Small intestine (tissue), 7 donors: ENCODE measurements around the gene STX1B. TPM values are rescaled to one million over a fixed set of nuclear protein-coding genes. Genes with fewer than 3 reads are reported as not detected.
"Not testable (repeated sequence)": the region's sequence is repeated elsewhere in the genome, so short reads cannot be mapped to it uniquely, and the experiment has no call there.

ENCODE experiments used
- DNase-seq, 2 donors: peaks; one replicate each; pipeline versions ENCODE4 v3.0.0 to v3.0.0-alpha.2; 2013
- FAIRE-seq: peaks from 2 replicates; lab custom pipeline; 2012; peaks lifted over from hg19 to GRCh38; lab: Jason Lieb, UNC
- H3K27ac ChIP-seq, 3 donors: one replicate each; pipeline ENCODE4 v1.5.1; 2013; ENCODE audit warnings: low read length in 2 of 3, mild to moderate bottlenecking in 2 of 3, control low read depth in 1 of 3, inconsistent platforms in 1 of 3, low read depth in 1 of 3, moderate library complexity in 1 of 3
- H3K27me3 ChIP-seq, 3 donors: one replicate each; pipeline ENCODE4 v1.6.1; 2013; ENCODE audit warnings: low read length in 3 of 3, inconsistent platforms in 1 of 3; ENCODE audit not compliant: control insufficient read depth in 3 of 3, insufficient read depth in 3 of 3
- H3K36me3 ChIP-seq, 3 donors: one replicate each; pipeline ENCODE4 v1.6.1; 2013; ENCODE audit warnings: low read length in 3 of 3, inconsistent platforms in 1 of 3, low read depth in 1 of 3, mild to moderate bottlenecking in 1 of 3, moderate library complexity in 1 of 3; ENCODE audit not compliant: control insufficient read depth in 3 of 3, insufficient read depth in 2 of 3
- H3K4me1 ChIP-seq, 3 donors: one replicate each; pipeline ENCODE4 v1.6.1; 2013; ENCODE audit warnings: low read length in 2 of 3, inconsistent platforms in 1 of 3, low read depth in 1 of 3, mild to moderate bottlenecking in 1 of 3, moderate library complexity in 1 of 3; ENCODE audit not compliant: control insufficient read depth in 3 of 3, insufficient read depth in 2 of 3
- H3K4me3 ChIP-seq, 3 donors: one replicate each; pipeline ENCODE4 v1.5.1; 2013; ENCODE audit warnings: low read length in 3 of 3, control low read depth in 1 of 3, inconsistent platforms in 1 of 3, low read depth in 1 of 3, mild to moderate bottlenecking in 1 of 3, moderate library complexity in 1 of 3
- H3K9me3 ChIP-seq, 2 donors: one replicate each; pipeline ENCODE4 v1.6.1; 2013; ENCODE audit warnings: low read depth in 1 of 2, low read length in 1 of 2; ENCODE audit not compliant: control insufficient read depth in 2 of 2, insufficient read depth in 1 of 2
- WGBS, 3 donors: extraction: QIAGEN DNeasy Blood & Tissue Kit; methylation state at CpG; one replicate each; pipeline ENCODE4 v1.1.7; 2013; 5-methylcytosine and 5-hydroxymethylcytosine counted together
- polyA plus RNA-seq, 4 donors: library from polyadenylated mRNA; stranded (reverse) in 3 of 4; unstranded in 1 of 4; fragments of 200-250 nt in 3 of 4; fragments of 120-200 nt in 1 of 4; gene quantifications; one replicate each; pipeline versions ENCODE4 v1.2.1 to v1.2.3, GENCODE V29; 2013
- donor health status: healthy with polysubstance abuse.
- donor health status: control.
- donor health status: control.
- donor health status: Bipolar disorder and iron deficiency.
- donor health status: healthy.

STX1B gene
- polyA plus RNA-seq, 4 donors, result 0.64 to 1.5 TPM; not detected in 2

DNA sequence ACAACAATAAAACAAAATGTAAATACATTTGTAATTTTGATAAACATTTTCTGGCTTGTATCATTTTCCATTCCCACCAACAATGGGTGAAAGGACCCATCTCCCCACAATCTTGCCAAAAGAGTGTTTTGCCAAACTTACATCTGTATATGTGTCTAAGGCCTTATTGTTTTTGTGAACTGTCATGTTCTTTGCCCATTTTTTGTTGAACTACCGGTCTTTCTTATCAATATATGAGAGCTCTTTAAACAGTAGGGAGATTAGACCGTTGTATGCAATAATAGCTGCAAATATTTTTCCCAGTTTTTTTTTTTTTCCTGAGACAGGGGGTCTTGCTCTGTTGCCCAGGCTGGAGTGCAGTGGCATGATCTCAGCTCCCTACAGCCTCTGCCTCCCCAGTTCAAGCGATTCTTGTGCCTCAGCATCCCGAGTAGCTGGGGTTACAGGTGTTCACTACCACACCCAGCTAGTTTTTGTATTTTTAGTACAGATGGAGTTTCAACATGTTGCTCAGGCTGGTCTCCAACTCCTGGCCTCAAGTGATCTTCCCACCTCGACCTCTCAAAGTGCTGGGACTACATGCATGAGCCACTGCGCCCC is 13.3 kb upstream of the STX1B start:
- Histone ChIP-seq H3K9me3 (no peaks in the 10 kb centered on the region), H3K27me3 (no peaks in the 10 kb centered on the region), H3K36me3 (no peaks in the 10 kb centered on the region), H3K4me1 (no peaks in the 10 kb centered on the region), H3K27ac (no peak overlapping the region), H3K4me3 (no peak overlapping the region)
- 44 to 60% (median 50%) methylated on average over 6 of the region's 6 CpGs for WGBS, 3 donors
- DNase-seq, result no peak
- no peak for FAIRE-seq

GRCh38 chr16:31023252-31023602 is 12.8 kb upstream of the STX1B start:
- Histone ChIP-seq H3K36me3 (no peaks in the 10 kb centered on the region), H3K27me3 (no peaks in the 10 kb centered on the region), H3K27ac (peak overlapping the region in 1 of 3 donors; percentile 8), H3K4me3 (no peak overlapping the region), H3K9me3 (no peaks in the 10 kb centered on the region), H3K4me1 (no peaks in the 10 kb centered on the region)
- DNase-seq (no peak), FAIRE-seq (no peak)
- WGBS, 3 donors, result 92 to 94% (median 92%) methylated on average over 4 of the region's 4 CpGs

DNA sequence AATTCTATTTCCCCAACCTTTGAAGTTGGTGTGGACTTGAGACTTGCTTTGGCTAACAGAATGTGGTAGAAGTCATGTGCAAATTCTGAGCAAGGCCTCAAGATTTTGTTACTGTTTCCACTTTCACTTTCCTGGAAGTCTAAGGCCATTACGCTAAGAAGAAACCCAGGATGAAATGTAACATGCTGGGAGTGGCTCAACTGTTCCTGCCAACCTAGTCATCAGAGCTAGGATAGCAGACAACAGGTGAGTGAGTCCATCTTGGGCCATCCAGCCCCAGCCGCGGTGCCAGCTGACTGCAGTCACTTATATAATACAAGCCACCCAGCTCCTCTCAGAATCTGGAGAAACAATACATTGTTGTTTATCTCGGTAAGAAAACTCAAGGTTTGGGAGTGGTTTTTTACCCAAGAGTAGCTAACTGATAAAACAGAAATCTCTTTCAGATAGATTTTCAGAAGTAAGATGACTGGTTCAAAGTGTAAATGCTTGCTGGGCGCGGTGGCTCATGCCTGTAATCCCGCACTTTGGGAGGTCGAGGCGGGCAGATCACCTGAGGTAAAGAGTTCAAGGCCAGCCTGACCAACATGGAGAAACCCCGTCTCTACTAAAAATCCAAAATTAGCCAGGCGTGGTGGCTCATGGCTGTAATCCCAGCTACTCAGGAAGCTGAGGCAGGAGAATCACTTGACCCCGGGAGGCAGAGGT is 12.3 kb upstream of the STX1B start:
- DNase-seq (peak; percentile 52 to 76), FAIRE-seq (no peak)
- peak overlapping the region in 2 of 3 donors; percentile 8 to 61 for H3K27ac ChIP-seq
- no peaks in the 10 kb centered on the region for H3K4me1 ChIP-seq
- H3K27me3 ChIP-seq, result no peaks in the 10 kb centered on the region
- H3K9me3 ChIP-seq, result no peaks in the 10 kb centered on the region
- 31 to 58% (median 50%) methylated on average over 12 of the region's 12 CpGs for whole genome bisulfite sequencing, 3 donors
- no peak overlapping the region for H3K4me3 ChIP-seq
- no peaks in the 10 kb centered on the region for H3K36me3 ChIP-seq

- Histone ChIP-seq H3K27ac (no peak overlapping the region), H3K27me3 (no peaks in the 10 kb centered on the region), H3K4me3 (no peak overlapping the region), H3K4me1 (no peaks in the 10 kb centered on the region), H3K9me3 (no peaks in the 10 kb centered on the region), H3K36me3 (no peaks in the 10 kb centered on the region)
- DNase-seq, result no peak
- 89 to 98% (median 91%) methylated on average over 3 of the region's 3 CpGs for WGBS, 3 donors
- no peak for FAIRE-seq
These were observed 10.1 kb upstream of the STX1B start for GRCh38 chr16:31020536-31020935.

GRCh38 chr16:31017756-31018155 is 7.3 kb upstream of the STX1B start:
- not testable (repeated sequence) for H3K27me3 ChIP-seq, FAIRE-seq, DNase-seq, H3K27ac ChIP-seq, H3K36me3 ChIP-seq, H3K9me3 ChIP-seq, H3K4me1 ChIP-seq, H3K4me3 ChIP-seq
- WGBS, 3 donors, result 93 to 95% (median 95%) methylated on average over 10 of the region's 10 CpGs

- Histone ChIP-seq H3K36me3 (no peaks in the 10 kb centered on the region), H3K27ac (no peak overlapping the region), H3K4me3 (no peak overlapping the region), H3K27me3 (peaks cover 0 to 17% (median 5%) of the 10 kb centered on the region in 3 donors), H3K4me1 (no peaks in the 10 kb centered on the region), H3K9me3 (no peaks in the 10 kb centered on the region)
- WGBS, 3 donors, result 66 to 68% (median 68%) methylated on average over 6 of the region's 6 CpGs
- FAIRE-seq, result no peak
- DNase-seq, result peak; percentile 21 to 30
These were observed 5.6 kb upstream of the STX1B start for GRCh38 chr16:31016018-31016417.

GRCh38 chr16:31013292-31013691 is 2.9 kb upstream of the STX1B start:
- H3K9me3 ChIP-seq, FAIRE-seq, H3K4me3 ChIP-seq, H3K4me1 ChIP-seq, H3K27ac ChIP-seq, H3K36me3 ChIP-seq, DNase-seq: not testable (repeated sequence)
- H3K27me3 ChIP-seq, result peaks cover 0 to 38% (median 8%) of the 10 kb centered on the region in 3 donors

- not testable (repeated sequence) for FAIRE-seq, H3K27ac ChIP-seq, H3K4me1 ChIP-seq, H3K9me3 ChIP-seq, DNase-seq, H3K36me3 ChIP-seq, H3K4me3 ChIP-seq
- WGBS, 3 donors, result 81 to 83% (median 82%) methylated on average over 7 of the region's 7 CpGs
- H3K27me3 ChIP-seq, result peaks cover 0 to 51% (median 8%) of the 10 kb centered on the region in 3 donors
These were observed 1.4 kb upstream of the STX1B start for GRCh38 chr16:31011815-31012214.
